ENCODE results near the gene CCDC28B.

The CCDC28B gene

GRCh38 chr1:32232558-32233304 lies 32.3 kb downstream of the CCDC28B start:
- TF ChIP-seq, protein P1, sequence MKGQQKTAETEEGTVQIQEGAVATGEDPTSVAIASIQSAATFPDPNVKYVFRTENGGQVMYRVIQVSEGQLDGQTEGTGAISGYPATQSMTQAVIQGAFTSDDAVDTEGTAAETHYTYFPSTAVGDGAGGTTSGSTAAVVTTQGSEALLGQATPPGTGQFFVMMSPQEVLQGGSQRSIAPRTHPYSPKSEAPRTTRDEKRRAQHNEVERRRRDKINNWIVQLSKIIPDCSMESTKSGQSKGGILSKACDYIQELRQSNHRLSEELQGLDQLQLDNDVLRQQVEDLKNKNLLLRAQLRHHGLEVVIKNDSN (IDR thresholded peaks at IDR 0.05) = no peak
- TF ChIP-seq TEAD4 (IDR thresholded peaks at IDR 0.05) (no peak), FOXM1 (IDR thresholded peaks at IDR 0.05; ENCODE audit: borderline replicate concordance, low read depth) (no peak), EP300 (IDR thresholded peaks at IDR 0.05; ENCODE audit: borderline replicate concordance) (no peak), TCF12 (IDR thresholded peaks at IDR 0.05; ENCODE audit: low read depth) (no peak), NFIC (IDR thresholded peaks at IDR 0.05) (no peak), ZBTB7A (IDR thresholded peaks at IDR 0.05; ENCODE audit: low read depth) (no peak)

- TF ChIP-seq TEAD4 (IDR thresholded peaks at IDR 0.05) = no peak
- no peak for TF ChIP-seq ZBTB7A (IDR thresholded peaks at IDR 0.05; ENCODE audit: low read depth)
- no peak for TF ChIP-seq RAD21 (IDR thresholded peaks at IDR 0.05; ENCODE audit: low read depth)
- TF ChIP-seq NFIC (IDR thresholded peaks at IDR 0.05) = no peak
- TF ChIP-seq TAF1 (IDR thresholded peaks at IDR 0.05; ENCODE audit: low read depth) = no peak
- no peak for TF ChIP-seq EGR1 (IDR thresholded peaks at IDR 0.05)
- no peak for TF ChIP-seq EP300 (IDR thresholded peaks at IDR 0.05; ENCODE audit: borderline replicate concordance)
- TF ChIP-seq, protein P1 (IDR thresholded peaks at IDR 0.05) = no peak
- no peak for TF ChIP-seq TCF12 (IDR thresholded peaks at IDR 0.05; ENCODE audit: low read depth)
- TF ChIP-seq MAX (IDR thresholded peaks at IDR 0.05) = no peak
- no peak for TF ChIP-seq YY1 (IDR thresholded peaks at IDR 0.05; ENCODE audit: low read depth)
- no peak for TF ChIP-seq REST (IDR thresholded peaks at IDR 0.05; ENCODE audit: low read depth)
- no peak for TF ChIP-seq CEBPB (IDR thresholded peaks at IDR 0.05)
- TF ChIP-seq FOXM1 (IDR thresholded peaks at IDR 0.05; ENCODE audit: borderline replicate concordance, low read depth) = no peak
- TF ChIP-seq CREB1 (IDR thresholded peaks at IDR 0.05; ENCODE audit: low read depth) = no peak
These were observed 34.4 kb downstream of the CCDC28B start for GRCh38 chr1:32234792-32235191.

GRCh38 chr1:32239337-32239736 lies 38.9 kb downstream of the CCDC28B start:
- TF ChIP-seq YY1 (IDR thresholded peaks at IDR 0.05; ENCODE audit: low read depth) (no peak), TEAD4 (IDR thresholded peaks at IDR 0.05) (no peak), CREB1 (IDR thresholded peaks at IDR 0.05; ENCODE audit: low read depth) (no peak), ZBTB7A (IDR thresholded peaks at IDR 0.05; ENCODE audit: low read depth) (no peak)

GRCh38 chr1:32239790-32240139 lies 39.4 kb downstream of the CCDC28B start:
- no peak for TF ChIP-seq TEAD4 (IDR thresholded peaks at IDR 0.05)
- TF ChIP-seq CREB1 (IDR thresholded peaks at IDR 0.05; ENCODE audit: low read depth) = no peak
- no peak for TF ChIP-seq EGR1 (IDR thresholded peaks at IDR 0.05)
- TF ChIP-seq TCF12 (IDR thresholded peaks at IDR 0.05; ENCODE audit: low read depth) = no peak
- TF ChIP-seq ZBTB7A (IDR thresholded peaks at IDR 0.05; ENCODE audit: low read depth) = peak; percentile 77; the same call in 1 of the 2 replicates

DNA sequence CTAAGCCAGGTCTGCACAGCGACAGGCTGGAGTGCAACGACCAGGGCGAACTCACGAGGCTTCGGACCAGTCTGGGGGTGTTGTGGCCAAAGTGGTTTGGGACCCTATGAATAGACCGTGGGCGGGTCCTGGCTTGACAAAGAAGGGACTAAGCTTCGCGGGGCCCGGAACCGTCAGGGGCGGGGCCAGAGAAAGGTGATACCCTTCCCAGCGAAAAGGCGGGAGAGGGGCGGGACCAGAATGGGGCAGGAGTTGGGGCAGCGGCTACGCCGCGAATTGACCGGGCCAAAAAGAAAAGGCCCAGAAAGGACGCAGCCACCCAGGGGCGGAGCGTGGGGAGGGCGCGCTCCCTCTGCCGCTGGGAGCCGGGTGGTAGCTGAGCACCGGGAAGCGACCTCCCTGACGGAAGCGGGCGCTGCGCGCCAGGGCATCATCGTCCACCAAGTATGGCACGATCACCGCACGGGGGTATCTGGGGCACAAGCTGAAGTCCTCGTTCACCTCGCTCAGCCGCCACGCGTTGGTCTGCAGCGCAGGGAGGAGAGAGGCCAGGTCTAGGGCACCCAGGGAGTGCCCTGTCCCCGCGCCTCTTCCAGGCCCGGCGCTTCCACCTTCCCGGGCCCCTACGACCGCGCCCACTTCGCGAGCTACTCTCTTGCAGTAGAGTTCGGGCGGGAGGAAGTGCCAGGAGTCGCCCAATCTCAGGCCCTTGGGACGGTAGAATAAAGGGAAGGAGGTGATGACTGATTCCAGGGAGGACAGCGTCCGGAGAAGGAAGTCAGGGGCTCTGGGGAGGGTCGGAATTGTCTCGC lies 40.0 kb downstream of the CCDC28B start:
- TF ChIP-seq REST (IDR thresholded peaks at IDR 0.05; ENCODE audit: low read depth) (no peak), EGR1 (IDR thresholded peaks at IDR 0.05) (no peak), YY1 (IDR thresholded peaks at IDR 0.05; ENCODE audit: low read depth) (no peak), EP300 (IDR thresholded peaks at IDR 0.05; ENCODE audit: borderline replicate concordance) (0 out of 2 replicates have a peak, but pooled peaks have one; percentile 29), TCF12 (IDR thresholded peaks at IDR 0.05; ENCODE audit: low read depth) (no peak), RAD21 (IDR thresholded peaks at IDR 0.05; ENCODE audit: low read depth) (no peak), ZBTB7A (IDR thresholded peaks at IDR 0.05; ENCODE audit: low read depth) (peak; percentile 40), CREB1 (IDR thresholded peaks at IDR 0.05; ENCODE audit: low read depth) (no peak), CEBPB (IDR thresholded peaks at IDR 0.05) (no peak), TEAD4 (IDR thresholded peaks at IDR 0.05) (no peak), NFIC (IDR thresholded peaks at IDR 0.05) (no peak), FOXM1 (IDR thresholded peaks at IDR 0.05; ENCODE audit: borderline replicate concordance, low read depth) (no peak), MAX (IDR thresholded peaks at IDR 0.05) (peak; percentile 72), TAF1 (IDR thresholded peaks at IDR 0.05; ENCODE audit: low read depth) (peak; percentile 58)
- TF ChIP-seq, protein P1 (IDR thresholded peaks at IDR 0.05) = 0 out of 2 replicates have a peak, but pooled peaks have one; percentile 2
